Stimulated activated effector memory CD8-positive, alpha-beta T cell treated with anti-CD3 and anti-CD28 coated beads, Interleukin-12 subunit alpha, Interleukin-12 subunit beta, amount 100 ng/mL, for 72 hours (primary cell): ENCODE results near the gene ZSWIM6.

ENCODE experiments used
- ATAC-seq: fragments of 150-1000 bp; cut with Tn5 transposase; 2 replicates; pipeline ENCODE4 v1.10.0; 2021
- DNase-seq, 2 donors: peaks; one replicate each; pipeline ENCODE4 v3.0.0; 2021 to 2022; ENCODE audit warnings: low spot score in 2 of 2
- H3K27ac Mint-ChIP-seq: one replicate; pipeline ENCODE4 v1.8.0; 2022; ENCODE audit warnings: mild to moderate bottlenecking, mixed read lengths
- H3K36me3 Mint-ChIP-seq: one replicate; pipeline ENCODE4 v1.8.0; 2022; ENCODE audit warnings: mild to moderate bottlenecking, mixed read lengths
- H3K4me1 Mint-ChIP-seq: one replicate; pipeline ENCODE4 v1.8.0; 2022; ENCODE audit warnings: mixed read lengths
- H3K4me3 Mint-ChIP-seq: one replicate; pipeline ENCODE4 v1.8.0; 2022; ENCODE audit warnings: mild to moderate bottlenecking, mixed read lengths
- H3K9me3 Mint-ChIP-seq: one replicate; pipeline ENCODE4 v1.8.0; 2022; ENCODE audit warnings: mixed read lengths

Gene ZSWIM6

DNA sequence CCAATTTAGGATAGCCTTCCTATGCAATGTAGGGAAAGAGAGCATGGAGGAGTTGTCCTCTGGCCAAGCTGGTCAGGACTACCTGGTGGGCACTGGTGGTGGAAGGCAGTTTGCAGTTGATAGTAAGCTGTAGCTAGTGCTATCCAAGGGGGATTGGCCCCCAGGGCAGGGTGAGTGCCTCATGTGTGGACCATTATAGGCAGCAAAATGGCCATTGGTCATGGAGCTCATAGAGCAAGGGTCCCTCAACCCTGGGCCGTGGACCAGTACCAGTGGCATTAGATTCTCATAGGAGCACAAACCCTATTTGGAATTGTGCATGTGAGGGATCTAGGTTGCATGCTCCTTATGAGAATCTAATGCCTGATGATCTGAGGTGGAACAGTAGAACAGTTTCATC, 139.3 kb downstream of the ZSWIM6 start:
- ATAC-seq (no peak), DNase-seq (no peak)
- Mint-ChIP-seq H3K4me3 (no peak overlapping the region), H3K27ac (no peak overlapping the region), H3K9me3 (no peaks in the 10 kb centered on the region), H3K4me1 (peaks cover 29% of the 10 kb centered on the region), H3K36me3 (peaks cover 20% of the 10 kb centered on the region)

DNA sequence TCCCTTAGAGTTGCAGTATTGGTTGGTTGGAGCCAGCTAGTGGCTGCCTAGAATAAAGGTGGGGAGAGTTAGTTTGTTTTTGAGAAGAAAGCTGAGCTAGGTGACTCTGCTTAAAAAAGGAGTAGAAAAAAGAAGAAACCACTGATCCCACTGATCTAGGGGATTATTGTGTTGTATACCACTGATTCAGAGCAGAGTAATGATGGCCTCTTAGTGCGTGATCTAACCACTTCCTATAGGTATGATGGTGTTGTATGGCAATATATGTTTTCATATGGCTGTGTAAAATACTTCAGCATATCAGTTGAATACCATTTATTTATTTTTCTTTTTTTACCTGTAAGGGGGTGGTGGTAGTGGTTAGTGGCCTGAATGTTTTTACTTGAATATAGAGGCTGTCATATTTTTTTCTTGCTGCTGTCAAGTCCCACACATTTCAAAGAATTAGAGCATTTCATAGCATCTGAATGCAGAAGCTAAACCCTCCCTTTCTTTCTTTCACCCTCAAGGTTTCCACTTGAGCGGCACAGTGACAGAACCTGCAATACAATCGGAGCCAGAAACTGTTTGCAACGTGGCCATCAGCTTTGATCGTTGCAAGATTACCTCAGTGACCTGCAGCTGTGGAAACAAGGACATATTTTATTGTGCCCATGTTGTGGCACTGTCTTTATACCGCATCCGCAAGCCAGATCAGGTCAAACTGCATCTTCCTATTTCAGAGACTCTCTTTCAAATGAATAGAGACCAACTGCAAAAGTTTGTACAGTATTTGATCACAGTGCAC, 140.3 kb downstream of the ZSWIM6 start:
- DNase-seq: no peak

DNA sequence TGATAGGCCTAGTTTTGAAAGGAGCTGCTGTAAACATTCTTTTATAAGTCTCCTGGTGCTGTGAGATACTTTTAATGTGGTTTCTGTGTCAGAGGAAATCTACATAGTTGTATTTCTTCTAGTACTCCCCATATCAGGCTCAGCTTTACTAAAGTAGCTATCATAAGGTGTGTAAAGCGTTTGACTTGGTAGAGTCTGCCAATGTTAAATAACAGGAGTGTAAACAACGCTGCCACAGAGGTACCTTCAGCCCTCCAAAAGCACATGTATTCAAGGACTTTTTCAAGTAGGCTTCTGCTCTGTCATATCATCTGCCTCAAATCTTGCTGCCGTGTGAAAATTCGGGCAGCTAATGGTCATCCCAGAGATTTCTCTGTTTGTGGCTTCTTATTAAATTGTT, 142.7 kb downstream of the ZSWIM6 start:
- ATAC-seq (no peak), DNase-seq (no peak)
- Mint-ChIP-seq H3K4me1 (peaks cover 34% of the 10 kb centered on the region), H3K27ac (no peak overlapping the region), H3K36me3 (peaks cover 20% of the 10 kb centered on the region), H3K4me3 (no peak overlapping the region), H3K9me3 (no peaks in the 10 kb centered on the region)

More for the DNA sequence above, 140.3 kb downstream of the ZSWIM6 start:
- Mint-ChIP-seq H3K27ac (no peak overlapping the region), H3K9me3 (no peaks in the 10 kb centered on the region), H3K36me3 (peaks cover 20% of the 10 kb centered on the region), H3K4me1 (peaks cover 31% of the 10 kb centered on the region), H3K4me3 (no peak overlapping the region)
- ATAC-seq: peak; percentile 82

DNA sequence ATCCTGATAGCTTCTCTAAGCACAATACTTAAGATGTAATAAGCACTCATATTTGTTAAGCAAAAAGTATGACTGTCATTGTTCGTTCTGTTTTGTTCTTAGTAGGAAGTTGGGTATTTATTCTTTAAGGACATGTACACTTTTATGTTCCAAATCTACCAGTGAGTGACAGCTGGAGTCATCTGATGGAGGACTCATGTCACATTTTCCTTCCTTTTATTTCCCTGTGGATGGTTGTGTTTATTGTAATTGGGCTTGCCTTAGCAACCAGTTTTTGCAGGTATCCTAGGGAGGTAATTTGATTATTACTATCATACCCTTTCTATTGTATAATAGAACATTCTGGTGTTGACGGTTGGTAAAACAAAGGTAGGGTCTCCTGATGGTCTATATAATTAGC, 145.7 kb downstream of the ZSWIM6 start:
- DNase-seq: no peak
- no peak for ATAC-seq

DNA sequence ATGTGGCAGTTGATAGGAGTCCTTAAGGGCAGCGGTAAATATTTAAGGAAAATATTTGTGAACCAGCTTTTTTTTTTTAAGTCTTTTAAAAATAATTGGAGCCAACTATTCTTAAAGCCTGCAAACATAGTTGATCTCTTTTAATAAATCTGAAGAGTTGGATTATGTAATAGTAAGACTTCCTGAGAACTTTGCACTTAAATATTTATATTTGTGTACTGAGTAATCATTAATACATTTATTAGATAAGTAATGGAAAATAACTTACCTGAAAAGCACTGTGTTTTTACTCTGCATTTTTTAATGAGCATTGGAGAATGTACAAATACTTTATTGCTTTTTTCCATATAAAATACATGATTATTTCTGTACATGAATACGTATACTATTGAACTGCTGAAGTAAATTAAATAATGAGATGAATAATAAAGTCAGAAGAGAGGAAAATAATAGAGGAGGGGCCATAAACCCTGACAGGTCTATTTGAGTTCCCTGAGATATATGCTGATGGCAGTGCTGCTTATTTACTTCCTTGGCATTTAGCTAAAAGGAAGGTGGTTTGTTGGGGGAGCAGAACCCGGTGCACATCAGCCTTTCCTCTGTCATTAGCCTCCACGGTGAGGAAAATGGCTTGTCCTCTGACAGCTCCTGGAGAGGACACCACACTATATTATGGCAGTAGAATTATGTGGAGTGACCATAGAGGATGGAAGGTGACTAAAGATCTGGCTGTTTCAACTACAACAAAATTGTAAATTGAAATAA, 148.0 kb downstream of the ZSWIM6 start:
- Mint-ChIP-seq H3K9me3 (no peaks in the 10 kb centered on the region), H3K4me3 (no peak overlapping the region), H3K27ac (no peak overlapping the region), H3K4me1 (peaks cover 13% of the 10 kb centered on the region), H3K36me3 (peaks cover 7% of the 10 kb centered on the region)
- DNase-seq (no peak), ATAC-seq (no peak)

More for the DNA sequence above, 145.7 kb downstream of the ZSWIM6 start:
- peaks cover 14% of the 10 kb centered on the region for H3K36me3 Mint-ChIP-seq
- no peak overlapping the region for H3K27ac Mint-ChIP-seq
- H3K9me3 Mint-ChIP-seq: no peaks in the 10 kb centered on the region
- H3K4me1 Mint-ChIP-seq: peaks cover 13% of the 10 kb centered on the region
- H3K4me3 Mint-ChIP-seq: no peak overlapping the region

DNA sequence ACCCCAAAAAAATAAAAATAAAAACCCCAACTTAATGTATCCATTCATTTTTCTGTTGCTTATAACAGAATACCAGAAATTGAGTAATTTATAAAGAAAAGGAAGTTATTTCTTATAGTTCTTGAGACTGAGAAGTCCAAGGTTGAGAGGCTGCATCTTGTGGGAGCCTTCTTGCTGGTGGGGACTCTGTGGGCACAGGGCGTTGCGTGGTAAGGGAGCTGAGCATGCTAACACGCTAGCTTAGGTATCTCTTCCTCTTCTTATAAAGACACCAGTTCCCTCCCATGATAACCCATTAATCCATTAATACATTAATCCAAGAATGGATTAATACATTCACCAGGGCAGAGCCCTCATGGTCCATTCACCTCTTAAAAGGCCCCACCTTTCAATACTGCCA, 150.9 kb downstream of the ZSWIM6 start:
- ATAC-seq (no peak), DNase-seq (no peak)
- peaks cover 12% of the 10 kb centered on the region for H3K4me1 Mint-ChIP-seq
- H3K36me3 Mint-ChIP-seq: no peaks in the 10 kb centered on the region
- H3K9me3 Mint-ChIP-seq: no peaks in the 10 kb centered on the region
- no peak overlapping the region for H3K4me3 Mint-ChIP-seq
- no peak overlapping the region for H3K27ac Mint-ChIP-seq

DNA sequence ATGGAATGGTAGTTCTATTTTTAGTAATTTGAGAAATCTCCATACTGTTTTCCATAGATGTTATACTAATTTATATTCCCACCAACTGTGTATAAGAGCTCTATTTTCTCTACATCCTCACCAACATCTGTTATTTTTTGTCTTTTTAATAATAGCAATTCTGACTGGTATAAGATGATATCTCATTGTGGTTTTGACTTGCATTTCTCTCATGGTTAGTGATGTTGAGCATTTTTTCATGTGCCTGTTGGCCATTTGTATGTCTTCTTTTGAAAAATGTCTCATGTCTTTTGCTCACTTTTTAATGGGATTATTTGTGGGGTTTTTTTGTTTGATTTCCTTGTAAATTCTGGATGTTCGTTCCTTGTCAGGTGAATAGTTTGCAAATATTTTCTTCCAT, 154.4 kb downstream of the ZSWIM6 start:
- no peak for DNase-seq
- H3K4me3 Mint-ChIP-seq: no peak overlapping the region
- H3K36me3 Mint-ChIP-seq: no peaks in the 10 kb centered on the region
- no peak overlapping the region for H3K27ac Mint-ChIP-seq
- H3K9me3 Mint-ChIP-seq: peaks cover 6% of the 10 kb centered on the region
- H3K4me1 Mint-ChIP-seq: peaks cover 15% of the 10 kb centered on the region
- no peak for ATAC-seq

DNA sequence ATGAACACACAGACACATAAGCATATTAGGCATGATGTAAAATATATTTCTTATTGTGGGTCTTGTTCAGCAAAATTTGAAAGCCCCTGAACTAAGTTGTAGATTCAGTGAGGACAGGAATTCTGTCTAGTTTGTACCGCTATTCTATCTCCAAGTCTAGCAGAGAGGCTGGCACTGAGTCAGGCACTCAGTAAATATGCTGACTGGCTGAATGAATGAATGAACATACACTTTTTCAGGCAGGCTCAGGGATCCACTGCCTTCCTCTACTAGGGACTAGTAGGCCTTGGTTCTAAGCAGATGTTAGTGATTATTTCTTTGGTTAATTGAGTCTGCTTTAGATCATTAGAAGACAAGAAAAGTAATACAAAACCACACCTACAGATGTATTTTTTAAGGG, 157.5 kb downstream of the ZSWIM6 start:
- Mint-ChIP-seq H3K9me3 (peaks cover 6% of the 10 kb centered on the region), H3K4me1 (peaks cover 15% of the 10 kb centered on the region), H3K4me3 (no peak overlapping the region), H3K36me3 (peaks cover 11% of the 10 kb centered on the region), H3K27ac (no peak overlapping the region)
- ATAC-seq: no peak
- DNase-seq: no peak

DNA sequence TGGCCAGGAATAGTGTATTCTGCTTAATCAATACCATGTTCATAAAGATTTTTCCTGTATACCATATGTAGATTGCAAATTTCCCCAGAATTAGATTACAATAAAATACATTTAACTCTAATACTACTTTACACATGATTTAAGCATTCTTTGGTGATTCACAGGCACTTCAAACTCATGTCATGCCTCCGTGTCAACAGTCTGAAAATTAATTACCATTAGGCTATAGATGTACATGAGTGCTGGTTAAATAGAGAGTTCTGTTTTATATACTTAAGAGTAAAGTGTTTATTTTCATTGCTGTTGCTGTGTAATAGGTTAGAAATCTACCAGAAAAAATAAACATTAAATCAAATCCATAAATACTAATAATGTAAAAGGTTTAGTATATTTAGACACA, 159.8 kb downstream of the ZSWIM6 start:
- Mint-ChIP-seq H3K4me1 (peaks cover 10% of the 10 kb centered on the region), H3K36me3 (peaks cover 23% of the 10 kb centered on the region), H3K9me3 (peaks cover 6% of the 10 kb centered on the region), H3K27ac (no peak overlapping the region), H3K4me3 (no peak overlapping the region)
- no peak for DNase-seq
- ATAC-seq: no peak

DNA sequence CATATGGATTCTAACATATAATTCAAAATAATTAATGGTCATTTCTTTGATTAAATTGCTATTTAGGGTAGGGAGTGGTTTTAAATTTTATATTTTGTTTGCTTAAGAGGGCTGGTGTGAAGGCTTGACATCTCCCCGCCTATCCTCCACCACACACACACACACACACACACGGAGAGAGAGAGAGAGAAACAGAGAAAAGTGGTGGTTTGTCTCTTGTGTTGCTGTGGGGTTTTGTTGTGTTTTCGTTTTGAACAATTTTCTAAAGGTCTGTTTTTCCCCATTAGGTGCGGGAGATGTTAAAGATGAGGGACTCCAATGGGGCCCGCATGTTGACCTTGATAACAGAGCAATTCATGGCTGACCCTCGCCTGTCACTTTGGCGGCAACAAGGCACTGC, 161.9 kb downstream of the ZSWIM6 start:
- DNase-seq (no peak), ATAC-seq (no peak)
- Mint-ChIP-seq H3K36me3 (peaks cover 23% of the 10 kb centered on the region), H3K9me3 (peaks cover 2% of the 10 kb centered on the region), H3K27ac (no peak overlapping the region), H3K4me3 (no peak overlapping the region), H3K4me1 (peaks cover 3% of the 10 kb centered on the region)

DNA sequence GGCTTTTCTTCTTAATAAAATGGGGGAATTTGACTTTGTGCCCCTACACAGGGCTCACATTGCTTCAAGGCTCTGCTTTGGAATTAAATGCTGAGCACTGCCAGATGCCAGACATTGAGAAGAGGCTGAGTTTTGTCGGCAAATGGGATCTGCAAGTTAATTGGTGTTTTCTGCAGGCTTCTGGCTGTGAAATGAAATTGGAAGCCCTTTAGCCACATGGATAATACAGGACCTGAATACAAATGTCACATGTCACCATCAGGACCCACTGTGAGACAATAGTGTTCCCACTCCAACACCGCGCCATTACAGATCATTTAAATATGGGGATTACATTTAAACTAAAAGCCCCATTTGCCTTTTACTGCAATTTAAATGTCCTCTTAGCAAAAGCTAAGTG, 164.4 kb downstream of the ZSWIM6 start:
- Mint-ChIP-seq H3K4me3 (no peak overlapping the region), H3K36me3 (peaks cover 23% of the 10 kb centered on the region), H3K27ac (no peak overlapping the region), H3K4me1 (no peaks in the 10 kb centered on the region), H3K9me3 (no peaks in the 10 kb centered on the region)
- no peak for DNase-seq
- no peak for ATAC-seq

DNA sequence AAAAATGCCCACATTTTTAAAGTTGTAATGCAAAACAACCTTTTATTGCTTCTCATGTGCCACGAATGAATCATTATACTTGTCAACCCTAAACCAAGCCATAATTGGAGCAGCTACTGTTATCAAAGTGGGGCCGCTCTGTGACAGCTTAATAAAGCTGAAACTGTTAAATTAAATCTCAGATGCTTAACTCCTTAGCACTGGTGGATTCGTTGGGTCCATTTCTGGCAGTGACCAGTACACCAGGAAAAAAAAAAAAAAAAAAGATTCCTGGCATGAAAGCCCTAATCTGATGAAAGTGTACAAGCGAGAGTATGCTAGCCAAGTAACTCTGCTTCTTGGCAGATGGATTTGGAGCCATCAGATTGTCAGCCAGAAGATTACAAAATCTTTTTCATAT, 164.8 kb downstream of the ZSWIM6 start:
- Mint-ChIP-seq H3K27ac (no peak overlapping the region), H3K4me3 (no peak overlapping the region), H3K4me1 (no peaks in the 10 kb centered on the region), H3K36me3 (peaks cover 23% of the 10 kb centered on the region), H3K9me3 (no peaks in the 10 kb centered on the region)
- DNase-seq (no peak), ATAC-seq (no peak)

DNA sequence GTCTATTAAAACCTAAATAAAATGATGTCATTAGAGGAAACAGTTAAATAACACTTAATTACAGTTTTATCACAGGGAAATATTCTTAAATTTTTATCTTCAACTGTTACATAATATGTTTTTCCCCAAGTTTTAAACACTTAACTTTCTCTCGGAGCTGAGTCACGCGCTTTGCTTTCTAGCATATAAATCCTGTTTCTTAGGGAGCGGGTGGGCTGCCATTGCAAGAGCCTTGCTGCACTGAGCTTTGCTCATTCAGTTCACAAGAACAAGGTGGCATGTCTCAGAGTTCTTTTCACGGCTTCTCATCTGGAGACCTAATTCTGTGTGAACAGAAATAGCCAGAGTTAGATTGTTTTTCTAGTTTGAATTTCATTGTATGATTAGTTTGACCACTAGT, 166.1 kb downstream of the ZSWIM6 start:
- no peak overlapping the region for H3K27ac Mint-ChIP-seq
- no peaks in the 10 kb centered on the region for H3K9me3 Mint-ChIP-seq
- H3K4me3 Mint-ChIP-seq: no peak overlapping the region
- no peak for ATAC-seq
- DNase-seq: no peak
- peaks cover 23% of the 10 kb centered on the region for H3K36me3 Mint-ChIP-seq
- H3K4me1 Mint-ChIP-seq: no peaks in the 10 kb centered on the region

DNA sequence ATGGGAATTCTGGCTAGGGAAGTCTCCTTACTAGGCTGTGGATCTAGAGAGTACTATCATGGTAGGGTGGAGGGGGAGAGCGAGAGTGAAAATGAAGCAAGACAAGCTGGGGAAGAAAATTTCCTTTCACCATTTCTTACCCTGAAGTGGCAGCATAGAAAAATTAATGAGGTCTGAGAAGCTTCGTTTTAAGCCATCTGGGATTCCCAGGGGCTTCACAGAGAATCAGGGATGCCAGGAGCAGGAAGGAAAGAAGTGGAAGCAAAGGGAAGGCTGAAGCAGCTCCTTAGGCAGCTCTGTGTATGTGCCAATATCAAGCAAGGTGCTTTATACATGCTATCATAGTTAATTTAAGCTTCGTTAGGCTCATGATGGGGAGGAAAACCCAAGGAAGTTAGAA, 169.9 kb downstream of the ZSWIM6 start:
- no peaks in the 10 kb centered on the region for H3K36me3 Mint-ChIP-seq
- no peak overlapping the region for H3K4me3 Mint-ChIP-seq
- H3K4me1 Mint-ChIP-seq: no peaks in the 10 kb centered on the region
- H3K27ac Mint-ChIP-seq: no peak overlapping the region
- no peak for ATAC-seq
- DNase-seq: no peak
- no peaks in the 10 kb centered on the region for H3K9me3 Mint-ChIP-seq

DNA sequence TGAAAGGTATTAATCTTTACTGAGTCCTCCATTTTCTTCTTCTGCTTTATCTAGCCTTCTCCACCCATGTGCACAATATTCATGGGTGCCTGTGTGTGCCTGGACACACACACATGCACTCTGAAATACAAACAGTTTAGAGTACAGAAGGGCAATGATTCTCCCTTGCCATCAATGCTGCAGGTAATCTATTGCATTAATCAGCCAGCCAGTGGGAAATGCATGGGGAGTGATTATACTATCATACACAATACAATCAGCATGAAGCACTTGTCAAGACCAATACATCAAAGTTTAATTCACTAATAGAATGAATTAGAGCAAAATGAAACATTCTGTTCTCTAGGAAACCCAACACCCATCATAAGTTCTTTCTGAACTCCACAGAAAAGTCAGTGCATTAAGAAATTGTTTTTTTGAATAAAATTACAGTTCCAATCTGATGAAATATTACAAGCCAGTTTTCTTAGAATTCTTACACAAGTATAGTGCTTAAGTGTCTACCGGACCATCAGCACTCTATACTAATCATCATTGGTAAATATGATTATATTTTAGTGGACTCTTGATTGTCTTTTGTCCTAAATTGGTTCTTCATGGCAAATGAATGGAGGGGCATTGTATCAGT, 172.2 kb downstream of the ZSWIM6 start:
- Mint-ChIP-seq H3K27ac (no peak overlapping the region), H3K9me3 (no peaks in the 10 kb centered on the region), H3K4me1 (no peaks in the 10 kb centered on the region), H3K4me3 (no peak overlapping the region), H3K36me3 (no peaks in the 10 kb centered on the region)
- ATAC-seq: no peak
- no peak for DNase-seq

DNA sequence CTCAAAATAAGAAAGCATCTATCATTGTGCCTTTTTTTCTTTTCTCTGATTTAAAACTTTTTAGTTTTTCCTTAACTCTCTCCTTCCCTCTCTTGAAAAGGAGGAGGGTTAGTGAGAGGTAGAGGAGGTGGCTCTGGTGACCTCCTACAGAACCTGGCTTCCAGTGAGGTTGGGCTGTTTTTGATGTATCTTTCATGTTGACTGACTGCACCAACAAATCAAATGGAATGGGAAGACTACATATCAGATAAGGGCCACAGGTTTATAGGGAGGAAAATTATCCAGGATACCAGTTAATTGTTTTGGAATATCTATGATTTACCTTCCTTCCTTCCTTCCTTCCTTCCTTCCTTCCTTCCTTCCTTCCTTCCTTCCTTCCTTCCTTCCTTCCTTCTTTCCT, 173.2 kb downstream of the ZSWIM6 start:
- Mint-ChIP-seq H3K9me3 (no peaks in the 10 kb centered on the region), H3K36me3 (no peaks in the 10 kb centered on the region), H3K4me3 (no peak overlapping the region), H3K4me1 (no peaks in the 10 kb centered on the region), H3K27ac (no peak overlapping the region)
- no peak for ATAC-seq
- no peak for DNase-seq
